Endothelial cell of umbilical vein (primary cell): ENCODE measurements around the gene COMP. TPM values are rescaled to one million over a fixed set of nuclear protein-coding genes. Genes with fewer than 3 reads are reported as not detected.

Source experiments
- BruUV-seq: library from RNA; stranded (reverse); fragments of 400-500 nt; replicated peaks from 2 replicates; lab custom pipeline; 2021; lab: Mats Ljungman, UMichigan
- CTCF ChIA-PET: fragments of 300-600, 350-600 bp; sonication (Branson Sonifier 250); formaldehyde crosslinking; loops from one replicate; lab custom pipeline; 2021; ENCODE audit warnings: antibody characterized with exemption, inconsistent platforms; lab: Charles Lee
- POLR2A ChIA-PET: fragments of 300-600, 350-600 bp; sonication (Branson Sonifier 250); formaldehyde crosslinking; loops from one replicate; lab custom pipeline; 2021; ENCODE audit warnings: antibody characterized with exemption, inconsistent platforms; lab: Charles Lee
- DNase-seq: peaks from one replicate; pipeline ENCODE4 v3.0.0-alpha.2; 2011; ENCODE audit warnings: low read depth, low spot score
- FAIRE-seq: peaks from 2 replicates; lab custom pipeline; 2011; peaks lifted over from hg19 to GRCh38; lab: Jason Lieb, UNC
- H2AFZ ChIP-seq: 2 replicates; pipeline ENCODE4 v1.6.0; 2012; ENCODE audit warnings: low read depth, low read length, control low read depth, inconsistent platforms
- H3K27ac ChIP-seq: 2 replicates; pipeline ENCODE4 v1.5.1; 2011; ENCODE audit warnings: low read depth, mild to moderate bottlenecking, control low read depth, low read length, moderate library complexity; ENCODE audit not compliant: insufficient read depth
- H3K27me3 ChIP-seq, 2 experiments: 2 replicates each; pipeline versions ENCODE4 v1.6.0 to v1.6.1; 2011; ENCODE audit warnings: low read length in 2 of 2, mixed read lengths in 1 of 2; ENCODE audit not compliant: control insufficient read depth in 2 of 2, insufficient read depth in 2 of 2
- H3K36me3 ChIP-seq, 2 experiments: 2 replicates in 1 of 2; 3 replicates in 1 of 2; pipeline ENCODE4 v1.5.1; 2011; ENCODE audit warnings: low read length in 2 of 2, mild to moderate bottlenecking in 1 of 2, moderate library complexity in 1 of 2; ENCODE audit not compliant: control insufficient read depth in 2 of 2, insufficient read depth in 2 of 2; ENCODE audit errors: extremely low read depth in 1 of 2
- H3K4me1 ChIP-seq: 3 replicates; pipeline ENCODE4 v1.5.1; 2011; ENCODE audit warnings: mild to moderate bottlenecking, low read length; ENCODE audit not compliant: control insufficient read depth, insufficient read depth; ENCODE audit errors: extremely low read depth
- H3K4me2 ChIP-seq: 2 replicates; pipeline ENCODE4 v1.6.1; 2011; ENCODE audit warnings: low read length, control low read depth, mixed read lengths; ENCODE audit not compliant: insufficient read depth
- H3K4me3 ChIP-seq, 3 experiments: fragments of 200-600 bp in 1 of 3; sonication (generic), shearing (Covaris generic) in 1 of 3; replicated peaks in 1 of 3; 2 replicates each; pipeline ENCODE4 v1.5.1; 2011 to 2016; ENCODE audit warnings: control low read depth in 3 of 3, low read length in 3 of 3, mild to moderate bottlenecking in 2 of 3, inconsistent platforms in 1 of 3, low read depth in 1 of 3, moderate library complexity in 1 of 3; ENCODE audit not compliant: insufficient read depth in 1 of 3
- H3K79me2 ChIP-seq: 2 replicates; pipeline ENCODE4 v1.6.0; 2012; ENCODE audit warnings: low read length, inconsistent platforms; ENCODE audit not compliant: control insufficient read depth, insufficient read depth
- H3K9ac ChIP-seq: replicated peaks from 2 replicates; pipeline ENCODE3; 2011; ENCODE audit warnings: low read length, control low read depth; ENCODE audit not compliant: insufficient read depth; ENCODE audit errors: extremely low read depth
- H3K9me1 ChIP-seq: replicated peaks from 3 replicates; pipeline ENCODE4 v1.6.0; 2011; ENCODE audit warnings: mild to moderate bottlenecking, low read length; ENCODE audit not compliant: control insufficient read depth, insufficient read depth; ENCODE audit errors: extremely low read depth
- H3K9me3 ChIP-seq: replicated peaks from 2 replicates; pipeline ENCODE4 v1.5.1; 2012; ENCODE audit warnings: low read length, inconsistent platforms; ENCODE audit not compliant: control insufficient read depth, insufficient read depth
- H4K20me1 ChIP-seq: replicated peaks from 2 replicates; pipeline ENCODE3; 2011; ENCODE audit warnings: mild to moderate bottlenecking, low read length; ENCODE audit not compliant: control insufficient read depth, insufficient read depth; ENCODE audit errors: extremely low read depth
- CTCF ChIP-seq, 2 donors: IDR thresholded peaks; 1 replicate in 1 of 2; 2 replicates in 1 of 2; pipeline ENCODE4 v1.5.1; 2011; ENCODE audit warnings: low read length in 2 of 2, mild to moderate bottlenecking in 2 of 2, moderate library complexity in 2 of 2, control low read depth in 1 of 2, inconsistent platforms in 1 of 2, low read depth in 1 of 2; ENCODE audit not compliant: insufficient read depth in 1 of 2; ENCODE audit errors: extremely low read depth in 1 of 2
- EZH2 ChIP-seq: IDR thresholded peaks from 2 replicates; pipeline ENCODE4 v1.6.1; 2012; ENCODE audit warnings: borderline replicate concordance, low read depth, mild to moderate bottlenecking, moderate library complexity, low read length, inconsistent platforms; ENCODE audit not compliant: severe bottlenecking
- FOS ChIP-seq: IDR thresholded peaks from 2 replicates; pipeline ENCODE4 v1.6.1; 2011; ENCODE audit warnings: mild to moderate bottlenecking, low read length, moderate library complexity, borderline replicate concordance; ENCODE audit not compliant: insufficient read depth
- GATA2 ChIP-seq: IDR thresholded peaks from 2 replicates; pipeline ENCODE4 v1.7.0; 2011; ENCODE audit warnings: low read depth, mild to moderate bottlenecking, moderate library complexity, mixed read lengths, low read length; ENCODE audit not compliant: insufficient read length, insufficient read depth
- JUN ChIP-seq: IDR thresholded peaks from 2 replicates; pipeline ENCODE4 v1.6.1; 2011; ENCODE audit warnings: borderline replicate concordance, low read depth; ENCODE audit not compliant: insufficient read length, insufficient read depth
- MYC ChIP-seq: IDR thresholded peaks from one replicate; pipeline ENCODE4 v1.6.1; 2011; ENCODE audit warnings: mild to moderate bottlenecking, low read depth, low read length
- POLR2A ChIP-seq: IDR thresholded peaks from 2 replicates; pipeline ENCODE4 v1.6.1; 2012; ENCODE audit warnings: low read depth, mild to moderate bottlenecking, control low read depth, low read length
- POLR2AphosphoS5 ChIP-seq: IDR thresholded peaks from 2 replicates; pipeline ENCODE4 v1.6.1; 2012; ENCODE audit warnings: low read depth, mild to moderate bottlenecking, control low read depth, low read length, moderate library complexity; ENCODE audit not compliant: insufficient read depth
- dilution Hi-C: fragments of 300-500 bp; cut with MboI; formaldehyde crosslinking; loops from one replicate; pipeline ENCODE4 v1.15.0; 2019; ENCODE audit warnings: low sequenced_read_pairs; ENCODE audit not compliant: extremely low pct_ligation_motif_present
- intact Hi-C: fragments of 100-400 bp; cut with micrococcal nuclease; formaldehyde crosslinking; loops from one replicate; pipeline ENCODE4 v1.10.0; 2022
- polyA plus RNA-seq, 4 experiments: library from polyadenylated mRNA; depleted of rRNA in 3 of 4; stranded (reverse) in 3 of 4; unstranded in 1 of 4; fragments of >200 nt; gene quantifications; 2 replicates each; pipeline versions ENCODE4 v1.2.1 to v1.2.3, GENCODE V29; 2011 to 2012; ENCODE audit warnings: missing spikeins in 1 of 4
- total RNA-seq: library from RNA; stranded (reverse); gene quantifications from 2 replicates; pipeline ENCODE4 v1.2.3, GENCODE V29; 2021
- TF ChIP-seq, protein P1 (sequence below): IDR thresholded peaks from 2 replicates; pipeline ENCODE4 v1.6.1; 2011; ENCODE audit not compliant: insufficient read depth, insufficient read length

The COMP gene
- total and polyA plus RNA-seq, 2 donors (not counting 3 experiments of a cell fraction or from before 2014, with no cell fraction given) = not detected

DNA sequence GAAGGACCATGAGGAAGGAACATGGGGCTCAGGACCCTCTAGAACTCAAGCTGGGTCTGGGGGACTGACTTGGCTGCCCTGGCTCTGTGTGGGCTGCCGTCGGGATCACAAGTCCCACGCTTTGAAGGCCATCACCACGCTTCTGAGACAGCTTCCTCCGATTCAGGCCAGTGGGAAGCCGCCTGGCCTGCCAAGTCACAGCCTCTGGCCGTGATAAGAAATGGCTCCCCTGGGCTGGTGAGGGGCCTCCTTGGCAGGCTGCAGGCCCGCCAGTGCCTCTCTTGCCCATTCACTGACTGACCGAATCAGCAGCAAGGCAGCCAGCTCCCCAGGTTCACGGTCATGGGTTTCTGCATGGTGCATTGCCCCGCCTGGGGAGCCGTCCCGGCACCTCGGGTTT is 48.8 kb downstream of the COMP start:
- ChIA-PET POLR2A (no interaction called here), CTCF (interaction anchor here (0.6 kb wide), 1 partner anchor 50 kb away, joined by 3 read pairs; no protein-coding TSS in a partner anchor)
- TF ChIP-seq GATA2 (no peak), POLR2AphosphoS5 (no peak), FOS (no peak), JUN (no peak), POLR2A (no peak), CTCF (IDR thresholded peaks at IDR 0.05; ENCODE audit: extremely low read depth in 1 of 2, insufficient read depth in 1 of 2, low read depth in 1 of 2, low read length in 2 of 2) (no peak), MYC (no peak), EZH2 (no peak)
- TF ChIP-seq, protein P1, sequence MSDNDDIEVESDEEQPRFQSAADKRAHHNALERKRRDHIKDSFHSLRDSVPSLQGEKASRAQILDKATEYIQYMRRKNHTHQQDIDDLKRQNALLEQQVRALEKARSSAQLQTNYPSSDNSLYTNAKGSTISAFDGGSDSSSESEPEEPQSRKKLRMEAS = no peak
- H3K4me2 ChIP-seq = no peak overlapping the region
- no peaks in the 10 kb centered on the region for H3K4me1 ChIP-seq
- DNase-seq (no peak), FAIRE-seq (no peak)
- H4K20me1 ChIP-seq = no peaks in the 10 kb centered on the region
- intact Hi-C loops (no loop called here), dilution Hi-C loops (no loop called here)
- no peaks in the 10 kb centered on the region for H3K9me1 ChIP-seq
- H3K4me3 ChIP-seq = no peak overlapping the region
- no peaks in the 10 kb centered on the region for H3K36me3 ChIP-seq
- H3K27ac ChIP-seq = no peak overlapping the region
- H3K27me3 ChIP-seq = no peaks in the 10 kb centered on the region
- H3K79me2 ChIP-seq = no peaks in the 10 kb centered on the region
- no peak overlapping the region for H3K9ac ChIP-seq
- no peaks in the 10 kb centered on the region for H3K9me3 ChIP-seq
- no peak overlapping the region for H2AFZ ChIP-seq
- BruUV-seq = no TSS peak
